Measurements from ENCODE around the gene TPRG1L.

TPRG1L gene

DNA sequence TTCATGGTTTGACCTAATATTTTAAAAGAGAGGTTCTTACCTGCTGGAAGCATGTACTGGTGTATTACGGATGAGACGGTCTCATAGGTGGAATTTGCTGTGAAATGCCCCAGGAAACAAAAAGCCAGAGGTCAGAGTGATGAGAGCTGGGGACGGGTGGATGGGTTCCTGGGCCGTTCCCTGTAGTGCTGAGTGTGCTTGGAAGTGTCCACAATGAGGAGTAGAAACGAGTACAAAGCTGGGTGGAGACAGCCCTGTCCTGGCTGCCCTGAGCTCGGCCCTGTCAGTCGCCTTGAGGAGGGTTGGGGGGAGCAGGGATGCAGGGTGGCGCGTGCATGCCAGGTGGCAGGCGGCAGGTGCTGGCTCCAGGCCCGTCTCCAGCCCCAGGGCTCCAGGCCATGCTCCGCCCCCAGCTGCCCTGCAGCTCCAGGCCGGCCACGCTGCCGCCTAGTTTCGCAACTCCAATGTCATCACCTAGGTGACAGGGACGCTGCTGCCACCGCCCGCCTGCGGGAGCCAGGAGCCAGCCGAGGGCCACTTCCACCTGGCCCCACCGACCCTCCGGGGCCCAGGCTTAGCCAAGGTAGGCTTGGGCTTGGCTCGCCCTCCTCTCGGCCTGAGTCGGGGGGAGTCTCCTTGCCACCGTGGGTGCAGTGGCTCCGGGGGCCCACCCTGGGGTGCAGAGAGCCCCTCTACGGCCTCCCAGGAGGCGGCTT, 43.9 kb downstream of the TPRG1L start:
- no peak for DNase-seq

DNA sequence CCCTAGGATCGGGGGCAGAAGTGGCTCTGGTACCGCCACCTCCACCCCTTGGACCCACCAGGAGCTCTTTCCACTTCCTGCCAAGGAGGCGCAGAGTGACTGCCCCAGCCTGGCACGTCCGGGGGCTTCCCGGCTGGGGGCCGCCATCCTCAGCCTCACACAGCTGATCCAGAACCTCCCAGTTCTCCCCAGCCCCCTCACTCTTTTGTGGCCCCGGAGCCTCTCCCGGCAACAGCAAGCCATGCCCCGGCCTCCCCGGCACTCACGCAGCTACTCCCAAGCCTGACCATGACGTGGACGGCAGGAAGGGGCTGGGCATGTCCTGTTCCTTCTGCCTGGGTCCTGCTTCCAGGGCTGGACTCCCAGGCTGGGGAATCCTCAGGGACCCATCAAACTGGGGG, 44.6 kb downstream of the TPRG1L start:
- DNase-seq: no peak

DNA sequence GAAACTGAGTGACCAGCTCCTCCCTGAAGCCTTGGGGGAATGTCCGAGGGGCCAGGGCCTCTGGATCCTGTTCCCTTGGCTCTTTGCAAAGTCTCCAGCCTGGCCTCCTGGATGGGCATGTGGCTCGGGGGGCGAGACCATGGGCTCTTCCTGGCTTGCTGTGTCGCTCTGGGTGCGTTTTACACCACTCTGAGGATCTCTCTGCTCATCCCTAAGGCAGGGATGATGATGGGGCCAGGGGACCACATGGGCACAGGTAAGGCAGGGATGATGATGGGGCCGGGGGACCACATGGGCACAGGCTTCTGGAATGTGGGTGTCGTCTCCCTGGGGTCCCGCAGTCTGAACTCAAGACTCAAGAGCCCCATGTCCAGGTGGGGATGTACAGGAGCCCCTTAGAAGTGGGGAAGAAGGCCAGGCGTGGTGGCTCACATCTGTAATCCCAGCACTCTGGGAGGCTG, 45.2 kb downstream of the TPRG1L start:
- DNase-seq: no peak

DNA sequence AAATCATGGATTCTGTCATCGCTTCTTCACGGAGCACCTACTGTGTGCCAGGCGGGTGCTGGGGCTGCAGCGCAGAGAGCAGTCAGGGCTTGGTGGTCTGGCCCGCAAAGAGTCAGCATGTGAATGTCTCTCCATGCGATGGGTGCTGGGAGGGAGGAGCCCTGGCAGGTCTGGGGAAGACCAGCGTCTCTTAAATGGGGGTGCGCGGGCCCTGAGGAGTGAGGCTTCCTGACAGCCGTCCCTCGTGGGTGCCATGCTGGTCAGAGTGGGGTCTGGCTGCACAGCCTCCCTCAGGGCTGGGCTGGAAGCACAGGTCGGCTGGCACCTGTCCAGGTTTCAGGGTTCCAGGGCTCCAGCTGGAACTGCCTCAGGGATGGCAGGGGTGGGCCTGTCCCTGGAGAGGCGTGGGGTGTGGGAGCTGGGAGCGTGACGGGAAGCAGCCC, 46.0 kb downstream of the TPRG1L start:
- no peak for DNase-seq

DNA sequence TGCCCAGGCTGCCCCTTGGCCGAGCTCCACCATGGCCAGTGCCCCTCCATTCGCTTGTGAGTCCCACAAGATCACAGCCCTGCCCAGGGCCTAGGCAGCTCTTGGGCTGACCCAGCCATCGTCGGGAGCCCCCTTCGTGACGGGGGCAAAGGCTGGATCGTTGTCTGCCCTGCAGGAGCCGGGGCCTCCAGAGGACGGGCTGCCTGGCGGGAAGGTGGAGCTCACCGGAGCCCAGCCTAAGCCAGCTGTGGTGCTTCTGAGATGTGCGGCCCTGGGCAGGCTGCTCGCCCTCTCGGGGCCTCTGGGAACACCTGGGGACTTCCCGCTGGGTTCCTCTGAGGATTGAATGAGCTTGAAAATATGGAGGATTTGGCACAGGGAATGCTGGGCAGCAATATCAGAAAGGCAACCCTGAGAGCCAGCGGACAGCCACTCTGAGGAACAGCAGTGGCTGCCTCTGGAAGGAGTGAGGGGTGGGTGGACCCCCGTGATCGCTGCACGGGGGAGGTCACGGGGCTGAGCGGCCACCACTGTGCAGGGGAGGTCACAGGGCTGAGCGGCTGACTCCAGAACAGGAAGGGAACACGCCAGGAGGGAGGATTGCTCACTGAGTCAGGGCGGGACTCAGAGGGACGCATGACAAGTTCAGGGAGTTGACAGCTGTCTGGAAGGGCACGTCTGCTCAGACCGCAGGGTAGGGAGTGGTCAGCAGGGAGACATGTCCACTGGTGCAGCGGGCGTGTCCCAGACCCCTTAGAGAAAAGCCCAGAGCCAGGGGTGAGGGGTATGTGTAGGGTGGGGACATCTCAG, 46.8 kb downstream of the TPRG1L start:
- no peak for DNase-seq

DNA sequence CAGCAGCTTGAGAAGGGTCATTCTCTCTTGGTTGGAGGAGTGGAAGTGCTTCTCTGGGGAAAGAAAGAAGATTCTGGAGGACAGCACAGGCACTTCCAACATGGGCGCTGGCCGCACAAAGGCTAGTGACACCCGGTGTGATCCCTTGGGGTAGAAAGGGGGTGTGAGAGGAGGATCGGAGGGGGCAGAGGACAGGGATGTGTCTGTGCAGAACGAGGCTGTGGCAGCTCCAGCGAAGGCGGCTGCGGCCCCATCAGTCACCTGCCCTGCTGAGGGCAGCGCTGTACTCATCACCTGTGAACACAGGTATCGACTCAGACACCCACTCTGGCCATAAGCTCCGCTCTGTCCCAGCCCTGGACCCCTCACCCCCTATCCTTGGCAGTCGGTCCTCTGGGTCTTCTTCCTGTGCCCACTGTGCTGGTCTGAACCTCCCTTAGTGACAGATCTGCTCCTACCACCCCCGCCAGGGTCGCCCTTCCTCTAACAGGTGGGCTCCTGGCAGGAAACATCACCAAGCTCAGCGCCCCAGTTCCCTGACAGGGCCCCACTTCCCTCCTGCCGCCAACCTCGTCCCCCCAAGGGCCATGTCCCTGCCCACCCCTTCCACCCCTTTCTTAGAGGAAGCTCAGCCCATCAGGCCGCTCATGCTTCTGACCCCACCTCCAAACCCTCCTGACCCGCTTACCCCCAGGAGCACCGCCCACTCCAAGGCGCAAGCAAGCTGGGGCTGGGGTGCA, 47.6 kb downstream of the TPRG1L start:
- no peak for DNase-seq

DNA sequence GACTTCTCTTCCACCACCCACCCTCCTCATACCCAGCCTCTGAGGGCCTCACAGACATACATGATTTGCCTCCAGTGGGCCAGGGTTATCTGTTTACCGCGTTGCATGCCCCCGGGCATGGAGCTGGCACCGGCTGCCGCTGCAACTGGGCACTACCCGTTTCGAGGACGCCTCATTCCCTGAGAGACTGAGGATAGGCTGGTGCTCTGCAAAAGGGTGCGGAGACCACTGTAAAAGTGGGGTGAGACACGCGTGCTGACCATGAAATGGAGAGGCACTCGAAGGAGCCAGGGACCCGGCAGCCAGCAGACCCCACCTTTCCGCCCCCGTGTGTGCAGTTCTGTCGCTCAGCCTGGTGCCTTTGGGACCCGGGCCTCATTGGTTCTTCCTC, 48.2 kb downstream of the TPRG1L start:
- DNase-seq: no peak

DNA sequence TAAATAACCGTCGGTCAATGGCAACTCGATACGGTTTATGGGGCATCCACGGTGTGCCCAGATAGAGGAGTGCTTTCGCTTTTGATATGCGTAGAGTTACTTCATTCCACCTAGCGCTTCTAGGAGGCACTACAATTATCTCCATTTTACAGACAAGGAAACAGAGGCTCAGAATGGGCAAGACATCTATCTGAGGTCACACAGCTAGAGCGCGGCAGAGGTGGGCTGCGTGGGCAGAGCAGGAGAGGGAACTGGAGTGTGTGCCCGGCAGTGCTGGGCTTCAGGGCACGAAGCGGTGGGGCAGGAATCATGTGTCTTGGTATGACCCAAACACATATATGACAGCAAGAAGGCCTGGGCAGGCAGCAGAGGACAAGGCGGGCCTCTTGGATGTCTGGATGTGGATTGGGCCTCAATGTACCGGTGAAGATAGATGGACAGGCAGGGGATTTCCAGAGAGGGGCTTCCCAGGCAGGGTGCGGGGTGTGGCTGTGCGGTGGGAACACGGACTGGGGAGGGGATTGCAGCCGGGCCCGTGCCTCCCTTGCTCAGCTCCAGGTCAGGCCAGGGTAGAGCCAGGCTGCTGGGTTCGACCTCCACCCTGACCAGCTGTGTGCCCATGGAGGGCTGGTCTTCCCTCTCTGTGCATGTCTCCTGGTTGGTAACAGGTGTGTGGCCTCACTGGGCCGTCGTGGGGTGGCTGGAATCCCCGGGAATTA, 48.7 kb downstream of the TPRG1L start:
- no peak for DNase-seq

DNA sequence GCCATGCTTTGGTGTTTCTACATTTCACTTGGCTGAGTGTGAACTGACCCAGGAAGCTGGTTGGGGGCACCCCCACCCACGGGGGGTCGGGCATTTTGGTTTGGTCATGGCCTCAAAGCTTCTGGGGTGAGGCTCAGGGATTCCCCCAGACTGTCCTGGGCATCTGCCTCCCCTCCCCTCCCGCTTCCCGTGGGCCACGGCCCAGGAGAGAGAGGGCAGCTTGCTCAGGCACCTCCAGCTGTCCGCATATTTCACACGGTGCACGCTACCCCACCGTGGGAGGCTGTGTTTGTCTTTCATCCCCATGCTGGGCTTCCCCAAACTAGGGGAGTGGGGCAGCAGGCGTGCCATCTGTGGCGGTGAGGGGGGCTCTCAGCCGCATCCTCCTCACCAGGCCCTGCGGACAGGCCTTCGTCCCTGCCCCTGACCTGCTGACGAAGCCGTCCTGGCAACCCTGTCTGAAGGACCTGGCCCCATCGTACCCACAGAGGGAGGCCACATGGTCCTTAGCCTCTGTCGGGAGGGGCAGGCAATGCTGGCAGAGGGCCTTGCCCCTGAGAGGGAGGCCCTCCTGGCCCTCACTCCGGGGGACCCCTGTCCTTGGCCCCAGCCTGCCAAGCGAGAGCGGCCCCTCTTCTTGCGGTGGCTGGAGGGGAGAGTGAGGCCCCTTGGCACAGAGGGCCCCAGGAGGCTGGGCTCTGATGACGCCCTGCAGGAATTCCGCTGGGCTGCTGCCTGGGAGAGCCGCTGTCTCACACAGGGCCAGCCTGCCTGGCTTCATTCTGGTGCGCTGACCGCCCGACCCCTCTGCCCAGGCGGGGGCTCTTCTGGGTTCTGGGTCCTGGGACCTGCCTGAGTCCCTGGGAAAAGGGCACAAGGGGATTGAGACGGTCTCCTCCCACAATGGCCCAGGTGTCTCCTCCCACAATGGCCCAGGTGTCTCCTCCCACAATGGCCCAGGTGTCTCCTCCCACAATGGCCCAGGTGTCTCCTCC, 49.6 kb downstream of the TPRG1L start:
- DNase-seq: no peak

DNA sequence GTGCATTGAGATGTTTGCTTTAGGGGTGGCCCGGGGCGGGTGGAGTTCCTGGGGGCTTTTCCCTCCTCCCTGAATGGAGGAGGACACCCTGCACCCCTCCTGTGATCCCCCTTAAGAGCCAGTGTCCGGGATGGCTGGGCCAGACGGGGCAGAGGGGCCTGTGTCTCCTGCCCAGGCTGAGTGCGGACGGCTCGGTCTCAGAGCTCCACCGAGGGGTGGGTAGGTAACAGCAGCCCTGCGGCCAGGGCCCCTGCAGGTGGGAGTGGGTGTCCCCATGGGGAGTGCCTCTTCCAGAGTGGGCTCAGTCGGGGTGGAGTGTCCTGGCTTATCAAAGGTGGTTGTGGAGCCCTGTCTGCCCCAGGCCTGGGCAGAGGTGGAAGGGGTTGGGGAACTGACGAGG, 50.6 kb downstream of the TPRG1L start:
- DNase-seq: no peak

DNA sequence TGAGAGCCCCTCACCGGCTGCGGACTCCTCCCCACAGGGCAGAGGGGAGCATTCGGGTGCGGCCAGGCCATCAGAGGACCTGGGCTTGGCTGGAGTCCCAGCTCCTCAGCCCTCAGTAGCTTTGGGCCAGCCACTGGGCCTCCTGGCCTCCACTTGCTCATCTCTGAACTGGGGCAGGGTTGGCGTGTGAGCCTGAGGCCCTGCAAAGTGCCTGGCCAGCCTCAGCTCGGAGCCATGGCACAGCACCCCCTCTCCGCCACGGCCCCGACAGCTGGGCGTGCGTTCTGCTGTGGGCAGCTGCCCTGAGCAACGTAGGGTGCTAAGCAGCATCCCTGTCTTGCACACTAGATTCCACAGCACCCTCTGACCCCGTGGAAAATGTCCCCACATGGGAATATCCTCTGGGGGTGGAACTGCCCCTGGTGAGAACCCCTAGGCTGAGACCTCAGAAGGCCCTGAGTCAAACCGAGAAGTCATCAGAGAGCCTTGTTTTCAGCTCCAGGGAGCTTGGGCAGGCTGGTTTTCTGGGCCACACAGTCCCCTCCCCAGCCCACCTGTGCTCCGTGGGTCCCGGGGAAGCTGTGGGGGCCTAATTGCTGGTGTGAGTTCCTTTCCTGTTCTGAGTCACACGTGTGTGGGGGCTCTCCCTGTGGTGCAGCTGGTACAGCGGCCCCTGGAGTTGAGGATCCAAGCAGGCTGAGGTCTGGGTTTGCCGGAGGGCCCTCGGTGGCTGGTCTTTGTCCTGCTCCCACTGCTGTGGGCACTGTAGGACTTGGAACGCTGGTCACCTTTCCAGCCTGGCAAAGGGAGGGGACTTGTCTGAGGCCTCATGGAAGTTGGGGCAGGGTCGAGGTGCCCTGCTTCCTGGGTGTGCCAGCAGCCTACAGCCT, 52.0 kb downstream of the TPRG1L start:
- no peak for DNase-seq

DNA sequence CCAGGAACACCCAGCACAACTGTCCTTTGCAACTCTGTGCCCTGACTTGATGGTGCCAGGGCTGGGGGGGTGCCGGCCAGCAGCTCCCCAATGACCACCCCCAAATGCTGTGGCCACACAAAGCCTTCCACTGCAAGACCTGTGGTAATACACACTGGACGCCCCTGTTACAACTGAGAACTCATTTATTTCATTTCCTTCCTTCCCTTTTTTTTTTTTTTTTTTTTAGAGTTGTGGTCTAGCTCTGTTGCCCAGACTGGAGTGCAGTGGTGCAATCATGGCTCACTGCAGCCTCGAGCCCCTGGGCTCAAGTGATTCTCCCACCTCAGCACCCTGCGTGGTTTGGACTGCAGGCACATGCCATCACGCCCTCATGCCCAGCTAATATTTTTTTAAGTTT, 52.7 kb downstream of the TPRG1L start:
- no peak for DNase-seq

DNA sequence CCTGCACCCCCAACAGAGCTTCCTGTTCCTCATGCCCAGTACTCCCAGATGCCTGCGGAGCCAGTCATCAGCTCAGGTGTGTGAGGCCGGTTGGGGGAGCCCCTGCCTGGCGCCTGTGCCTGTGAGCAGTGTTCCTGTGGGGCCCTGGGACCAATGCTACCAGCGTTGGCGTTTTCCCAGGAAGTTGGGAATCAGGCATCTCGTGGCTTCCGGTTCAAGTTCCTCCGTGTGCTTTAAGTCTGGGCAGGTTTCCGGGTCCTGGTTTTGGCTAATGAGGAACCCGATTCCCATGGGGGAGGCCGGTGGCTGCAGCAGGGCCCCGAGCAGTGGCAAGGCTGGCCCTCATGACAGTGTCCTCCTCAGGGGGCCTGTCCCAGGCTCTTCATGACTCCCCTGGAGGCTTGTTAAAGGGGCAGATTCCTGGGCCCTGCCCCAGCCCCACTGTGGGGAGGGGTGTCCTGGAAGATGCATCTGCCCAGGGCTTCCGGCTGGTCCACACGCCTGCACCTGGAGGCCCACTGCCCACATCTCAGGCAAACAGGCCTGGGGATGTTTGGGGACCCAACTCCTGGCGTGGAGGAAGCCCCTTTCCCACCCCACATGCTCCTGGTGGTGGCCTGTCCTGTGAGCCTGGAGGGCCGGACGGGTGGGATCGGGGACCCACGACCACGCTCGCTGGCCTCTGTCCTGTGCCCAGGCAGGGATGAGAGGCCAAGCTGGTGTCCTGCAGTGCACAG, 53.7 kb downstream of the TPRG1L start:
- DNase-seq: no peak

DNA sequence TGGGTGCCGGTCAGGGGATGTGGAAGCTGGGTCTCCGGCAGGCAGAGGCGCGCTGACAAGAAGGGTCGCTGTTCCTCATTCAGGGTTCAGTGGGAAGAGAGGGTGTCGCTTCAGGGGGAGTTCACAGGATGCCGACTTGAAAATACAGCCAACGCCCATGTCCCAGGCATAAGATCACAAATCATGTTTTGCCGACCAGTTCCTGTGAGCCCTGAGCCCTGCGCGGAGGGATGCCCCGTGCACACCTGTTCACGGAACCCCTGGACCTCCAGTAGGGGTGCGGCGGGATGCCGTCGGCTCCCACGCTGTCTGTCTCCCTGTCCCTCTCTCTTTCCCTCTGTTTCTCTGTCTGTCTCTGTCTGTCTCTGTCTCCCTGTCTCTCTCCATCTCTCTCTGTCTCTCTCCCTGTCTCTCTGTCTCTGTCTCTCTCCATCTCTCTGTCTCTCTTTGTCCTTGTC, 54.3 kb downstream of the TPRG1L start:
- DNase-seq: no peak

Measured in activated CD8-positive, alpha-beta memory T cell treated with anti-CD3 and anti-CD28 coated beads, Interleukin-2, amount 50 U/mL, for 48 hours (primary cell).